ENCODE measurements around the gene PGLYRP2.

The PGLYRP2 gene

DNA sequence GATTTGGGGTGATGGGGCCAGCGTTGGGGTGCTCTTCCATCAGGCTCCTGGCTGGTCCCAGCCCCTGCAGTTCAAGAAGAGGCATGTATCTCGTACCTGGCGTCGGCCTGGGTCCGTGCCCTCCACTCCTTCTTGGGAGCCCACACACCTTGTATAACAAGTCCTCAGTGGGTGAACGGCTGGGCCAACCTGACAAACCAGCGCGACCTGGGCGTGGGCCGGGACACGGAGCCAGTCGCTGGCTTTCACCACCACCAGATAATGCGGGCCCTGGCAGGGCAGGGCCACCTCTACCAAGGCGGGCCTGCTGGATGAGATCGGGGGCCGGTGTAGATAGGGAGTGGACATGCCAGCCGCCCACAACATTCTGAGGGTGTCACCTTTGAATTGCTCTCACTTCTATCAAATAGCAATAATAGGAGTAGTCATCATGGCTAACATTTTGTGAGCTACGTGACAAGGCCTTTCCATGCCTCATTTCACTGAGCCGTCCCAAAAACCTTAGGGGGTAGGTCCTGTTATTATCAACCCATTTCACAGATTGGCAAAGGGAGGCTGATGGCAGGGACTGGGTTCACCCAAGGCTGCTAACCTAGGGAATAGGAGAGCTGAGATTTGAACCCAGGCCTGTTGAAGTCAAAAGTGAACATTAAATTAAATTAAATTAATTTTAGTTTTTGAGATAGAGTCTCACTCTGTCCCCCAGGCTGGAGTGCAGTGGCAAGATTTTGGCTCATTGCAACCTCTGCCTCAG is 32.5 kb upstream of the PGLYRP2 start:
- no peaks in the 10 kb centered on the region for H3K9me3 ChIP-seq (ENCODE audit: control insufficient read depth, insufficient read depth, low read depth, low read length)
- H3K4me3 ChIP-seq (ENCODE audit: low read depth, low read length): no peak overlapping the region
- TF ChIP-seq ZNF274 (IDR thresholded peaks at IDR 0.05; ENCODE audit: low read length) (no peak), ZNF274 (tag by site-specific recombination; IDR thresholded peaks at IDR 0.05; ENCODE audit: borderline replicate concordance) (no peak), ZNF701 (tag by site-specific recombination; IDR thresholded peaks at IDR 0.05) (no peak), EGR2 (tag by site-specific recombination; IDR thresholded peaks at IDR 0.05; ENCODE audit: low read depth) (0 out of 2 replicates have a peak, but pooled peaks have one; percentile 9)
- ChIA-PET CTCF (no interaction called here), POLR2A (no interaction called here)
- peaks cover 2% of the 10 kb centered on the region for H3K4me1 ChIP-seq (ENCODE audit: control insufficient read depth, insufficient read depth, low read length)
- H3K27ac ChIP-seq (ENCODE audit: extremely low read depth, low read depth, low read length): no peak overlapping the region
- no peaks in the 10 kb centered on the region for H3K36me3 ChIP-seq (ENCODE audit: control insufficient read depth in 2 of 2, insufficient read depth in 1 of 2, low read length in 2 of 2)

DNA sequence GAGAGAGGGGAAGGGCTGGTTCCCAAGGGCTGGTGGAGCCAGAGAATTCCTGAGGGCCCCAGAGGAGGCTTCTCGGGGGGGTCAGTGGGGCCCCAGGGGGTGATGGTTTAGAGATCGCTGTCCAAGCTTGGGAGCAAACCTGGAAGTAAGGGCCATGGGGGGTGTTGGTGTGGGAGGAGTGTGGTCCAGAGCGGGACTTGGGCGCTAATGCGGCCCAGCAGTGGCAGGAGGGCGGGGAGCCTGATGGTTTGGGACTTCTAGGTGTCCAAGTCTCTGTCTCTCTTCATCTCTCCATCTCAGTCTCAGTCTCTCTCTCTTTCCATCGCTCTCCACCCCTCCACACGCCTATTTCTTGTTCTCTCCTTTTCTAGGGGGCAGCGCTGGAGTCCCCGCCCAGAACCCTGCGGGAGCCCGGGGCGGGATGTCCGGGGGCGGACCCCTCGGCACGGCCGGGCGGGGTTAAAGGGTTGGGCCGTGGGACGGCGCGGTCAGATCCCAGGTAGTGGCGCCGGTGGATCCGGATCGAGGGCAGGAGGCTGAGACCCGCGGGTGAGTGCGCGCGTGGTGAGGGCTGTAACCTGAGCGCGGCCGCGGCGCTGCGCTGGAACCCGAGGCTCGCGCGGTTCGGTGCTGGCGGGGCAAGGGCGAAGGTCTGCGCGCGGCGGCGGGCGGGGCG is 28.9 kb upstream of the PGLYRP2 start, which contains the start of gene CYP4F22:
CYP4F22 (plus strand) TSS at position 491 of the 676 bp plus-strand sequence. CDS start 16,812 bp downstream, outside the sequence.
- peaks cover 2% of the 10 kb centered on the region for H3K4me1 ChIP-seq (ENCODE audit: control insufficient read depth, insufficient read depth, low read length)
- no peaks in the 10 kb centered on the region for H3K36me3 ChIP-seq (ENCODE audit: control insufficient read depth in 2 of 2, insufficient read depth in 1 of 2, low read length in 2 of 2)
- peak within 1 kb of the TSS; percentile 21 for H3K4me3 ChIP-seq (ENCODE audit: low read depth, low read length)
- H3K27ac ChIP-seq (ENCODE audit: extremely low read depth, low read depth, low read length): no peak within 1 kb of the TSS
- POLR2A ChIA-PET: no interaction called here
- H3K9me3 ChIP-seq (ENCODE audit: control insufficient read depth, insufficient read depth, low read depth, low read length): no peaks in the 10 kb centered on the region
- CTCF ChIA-PET: no interaction called here
- TF ChIP-seq, protein P1, sequence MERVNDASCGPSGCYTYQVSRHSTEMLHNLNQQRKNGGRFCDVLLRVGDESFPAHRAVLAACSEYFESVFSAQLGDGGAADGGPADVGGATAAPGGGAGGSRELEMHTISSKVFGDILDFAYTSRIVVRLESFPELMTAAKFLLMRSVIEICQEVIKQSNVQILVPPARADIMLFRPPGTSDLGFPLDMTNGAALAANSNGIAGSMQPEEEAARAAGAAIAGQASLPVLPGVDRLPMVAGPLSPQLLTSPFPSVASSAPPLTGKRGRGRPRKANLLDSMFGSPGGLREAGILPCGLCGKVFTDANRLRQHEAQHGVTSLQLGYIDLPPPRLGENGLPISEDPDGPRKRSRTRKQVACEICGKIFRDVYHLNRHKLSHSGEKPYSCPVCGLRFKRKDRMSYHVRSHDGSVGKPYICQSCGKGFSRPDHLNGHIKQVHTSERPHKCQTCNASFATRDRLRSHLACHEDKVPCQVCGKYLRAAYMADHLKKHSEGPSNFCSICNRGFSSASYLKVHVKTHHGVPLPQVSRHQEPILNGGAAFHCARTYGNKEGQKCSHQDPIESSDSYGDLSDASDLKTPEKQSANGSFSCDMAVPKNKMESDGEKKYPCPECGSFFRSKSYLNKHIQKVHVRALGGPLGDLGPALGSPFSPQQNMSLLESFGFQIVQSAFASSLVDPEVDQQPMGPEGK (tag by site-specific recombination; IDR thresholded peaks at IDR 0.05): peak; percentile 40; the same call in 1 of the 2 replicates
- TF ChIP-seq ZNF416 (tag by site-specific recombination; IDR thresholded peaks at IDR 0.05) (no peak), ZNF776 (tag by site-specific recombination; IDR thresholded peaks at IDR 0.05; ENCODE audit: borderline replicate concordance) (no peak), ZNF558 (tag by site-specific recombination; IDR thresholded peaks at IDR 0.05) (no peak), ZSCAN16 (tag by site-specific recombination; IDR thresholded peaks at IDR 0.05) (no peak), HOXC10 (CRISPR knock-in tag; IDR thresholded peaks at IDR 0.05) (no peak), ZNF169 (tag by site-specific recombination; IDR thresholded peaks at IDR 0.05) (no peak), GLIS1 (tag by site-specific recombination; IDR thresholded peaks at IDR 0.05) (peak; percentile 81), TCF7L2 (IDR thresholded peaks at IDR 0.05; ENCODE audit: borderline replicate concordance, low read depth, low read length) (no peak), ZNF391 (tag by site-specific recombination; IDR thresholded peaks at IDR 0.05; ENCODE audit: borderline replicate concordance, low read depth) (no peak), ZNF561 (tag by site-specific recombination; IDR thresholded peaks at IDR 0.05; ENCODE audit: borderline replicate concordance) (no peak), ZIC2 (tag by site-specific recombination; IDR thresholded peaks at IDR 0.05) (peak; percentile 24; the same call in 1 of the 2 replicates), SP7 (tag by site-specific recombination; IDR thresholded peaks at IDR 0.05) (0 out of 2 replicates have a peak, but pooled peaks have one; percentile 14), EGR2 (tag by site-specific recombination; IDR thresholded peaks at IDR 0.05; ENCODE audit: low read depth) (no peak), IKZF3 (tag by site-specific recombination; IDR thresholded peaks at IDR 0.05) (no peak), YY1 (tag by site-specific recombination; IDR thresholded peaks at IDR 0.05) (no peak), ZNF777 (tag by site-specific recombination; IDR thresholded peaks at IDR 0.05; ENCODE audit: borderline replicate concordance) (no peak)
- TF ChIP-seq, protein P2, sequence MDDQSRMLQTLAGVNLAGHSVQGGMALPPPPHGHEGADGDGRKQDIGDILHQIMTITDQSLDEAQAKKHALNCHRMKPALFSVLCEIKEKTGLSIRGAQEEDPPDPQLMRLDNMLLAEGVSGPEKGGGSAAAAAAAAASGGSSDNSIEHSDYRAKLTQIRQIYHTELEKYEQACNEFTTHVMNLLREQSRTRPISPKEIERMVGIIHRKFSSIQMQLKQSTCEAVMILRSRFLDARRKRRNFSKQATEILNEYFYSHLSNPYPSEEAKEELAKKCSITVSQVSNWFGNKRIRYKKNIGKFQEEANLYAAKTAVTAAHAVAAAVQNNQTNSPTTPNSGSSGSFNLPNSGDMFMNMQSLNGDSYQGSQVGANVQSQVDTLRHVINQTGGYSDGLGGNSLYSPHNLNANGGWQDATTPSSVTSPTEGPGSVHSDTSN (CRISPR knock-in tag; IDR thresholded peaks at IDR 0.05): no peak
- TF ChIP-seq, protein P3, sequence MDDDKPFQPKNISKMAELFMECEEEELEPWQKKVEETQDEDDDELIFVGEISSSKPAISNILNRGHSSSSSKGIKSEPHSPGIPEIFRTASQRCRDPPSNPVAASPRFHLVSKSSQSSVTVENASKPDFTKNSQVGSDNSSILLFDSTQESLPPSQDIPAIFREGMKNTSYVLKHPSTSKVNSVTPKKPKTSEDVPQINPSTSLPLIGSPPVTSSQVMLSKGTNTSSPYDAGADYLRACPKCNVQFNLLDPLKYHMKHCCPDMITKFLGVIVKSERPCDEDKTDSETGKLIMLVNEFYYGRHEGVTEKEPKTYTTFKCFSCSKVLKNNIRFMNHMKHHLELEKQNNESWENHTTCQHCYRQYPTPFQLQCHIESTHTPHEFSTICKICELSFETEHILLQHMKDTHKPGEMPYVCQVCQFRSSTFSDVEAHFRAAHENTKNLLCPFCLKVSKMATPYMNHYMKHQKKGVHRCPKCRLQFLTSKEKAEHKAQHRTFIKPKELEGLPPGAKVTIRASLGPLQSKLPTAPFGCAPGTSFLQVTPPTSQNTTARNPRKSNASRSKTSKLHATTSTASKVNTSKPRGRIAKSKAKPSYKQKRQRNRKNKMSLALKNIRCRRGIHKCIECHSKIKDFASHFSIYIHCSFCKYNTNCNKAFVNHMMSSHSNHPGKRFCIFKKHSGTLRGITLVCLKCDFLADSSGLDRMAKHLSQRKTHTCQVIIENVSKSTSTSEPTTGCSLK (tag by site-specific recombination; IDR thresholded peaks at IDR 0.05): no peak
- TF ChIP-seq, protein P4, sequence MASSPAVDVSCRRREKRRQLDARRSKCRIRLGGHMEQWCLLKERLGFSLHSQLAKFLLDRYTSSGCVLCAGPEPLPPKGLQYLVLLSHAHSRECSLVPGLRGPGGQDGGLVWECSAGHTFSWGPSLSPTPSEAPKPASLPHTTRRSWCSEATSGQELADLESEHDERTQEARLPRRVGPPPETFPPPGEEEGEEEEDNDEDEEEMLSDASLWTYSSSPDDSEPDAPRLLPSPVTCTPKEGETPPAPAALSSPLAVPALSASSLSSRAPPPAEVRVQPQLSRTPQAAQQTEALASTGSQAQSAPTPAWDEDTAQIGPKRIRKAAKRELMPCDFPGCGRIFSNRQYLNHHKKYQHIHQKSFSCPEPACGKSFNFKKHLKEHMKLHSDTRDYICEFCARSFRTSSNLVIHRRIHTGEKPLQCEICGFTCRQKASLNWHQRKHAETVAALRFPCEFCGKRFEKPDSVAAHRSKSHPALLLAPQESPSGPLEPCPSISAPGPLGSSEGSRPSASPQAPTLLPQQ (tag by site-specific recombination; IDR thresholded peaks at IDR 0.05): no peak
- TF ChIP-seq, protein P5, sequence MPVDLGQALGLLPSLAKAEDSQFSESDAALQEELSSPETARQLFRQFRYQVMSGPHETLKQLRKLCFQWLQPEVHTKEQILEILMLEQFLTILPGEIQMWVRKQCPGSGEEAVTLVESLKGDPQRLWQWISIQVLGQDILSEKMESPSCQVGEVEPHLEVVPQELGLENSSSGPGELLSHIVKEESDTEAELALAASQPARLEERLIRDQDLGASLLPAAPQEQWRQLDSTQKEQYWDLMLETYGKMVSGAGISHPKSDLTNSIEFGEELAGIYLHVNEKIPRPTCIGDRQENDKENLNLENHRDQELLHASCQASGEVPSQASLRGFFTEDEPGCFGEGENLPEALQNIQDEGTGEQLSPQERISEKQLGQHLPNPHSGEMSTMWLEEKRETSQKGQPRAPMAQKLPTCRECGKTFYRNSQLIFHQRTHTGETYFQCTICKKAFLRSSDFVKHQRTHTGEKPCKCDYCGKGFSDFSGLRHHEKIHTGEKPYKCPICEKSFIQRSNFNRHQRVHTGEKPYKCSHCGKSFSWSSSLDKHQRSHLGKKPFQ (tag by site-specific recombination; IDR thresholded peaks at IDR 0.05): no peak
